GM18858 (cell line): ENCODE measurements around the gene KCNJ5.

Source experiments
- ATAC-seq: cut with Tn5 transposase; IDR thresholded peaks from one replicate; pipeline ENCODE4 v1.9.1; 2021; ENCODE audit not compliant: unreplicated experiment

The KCNJ5 gene

DNA sequence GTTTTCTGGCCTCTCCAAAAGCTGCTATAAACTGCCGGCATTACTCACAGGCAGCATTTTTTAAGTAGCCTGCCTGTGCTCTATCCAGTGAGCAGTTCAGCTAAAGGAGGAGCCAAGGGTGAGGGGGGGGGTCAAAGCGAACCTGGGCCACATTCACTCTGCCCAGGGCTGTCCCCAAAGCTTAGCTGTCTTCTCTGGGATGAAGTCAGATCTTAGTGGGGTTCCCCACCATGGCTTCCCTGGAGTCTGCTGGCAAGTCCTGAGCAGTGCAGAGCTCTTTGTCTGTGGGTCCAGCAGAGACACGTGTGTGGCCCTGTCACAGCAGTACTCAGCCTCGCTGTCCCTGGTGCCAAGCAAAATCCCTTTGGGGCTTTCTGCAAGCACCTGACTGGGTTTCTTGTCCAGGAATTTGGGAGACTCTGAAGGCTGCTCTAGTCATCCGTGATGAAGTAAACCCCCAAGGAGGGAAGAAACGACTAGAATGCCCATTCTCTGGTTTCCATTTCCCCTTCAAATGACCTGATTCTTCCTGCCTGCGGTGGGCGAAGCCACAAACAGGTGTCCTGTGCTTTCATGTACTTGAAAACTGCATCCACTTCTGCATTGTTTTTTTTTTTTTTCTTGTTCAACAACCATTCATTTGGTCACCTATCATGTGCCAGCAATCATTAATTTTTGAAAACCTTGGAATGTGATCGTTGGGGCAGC is 2.6 kb downstream of the KCNJ5 start:
- ATAC-seq = peak; percentile 41

GRCh38 chr11:128894286-128894681 is 3.1 kb downstream of the KCNJ5 start:
- no peak for ATAC-seq

GRCh38 chr11:128894685-128895084 is 3.5 kb downstream of the KCNJ5 start:
- ATAC-seq = no peak

DNA sequence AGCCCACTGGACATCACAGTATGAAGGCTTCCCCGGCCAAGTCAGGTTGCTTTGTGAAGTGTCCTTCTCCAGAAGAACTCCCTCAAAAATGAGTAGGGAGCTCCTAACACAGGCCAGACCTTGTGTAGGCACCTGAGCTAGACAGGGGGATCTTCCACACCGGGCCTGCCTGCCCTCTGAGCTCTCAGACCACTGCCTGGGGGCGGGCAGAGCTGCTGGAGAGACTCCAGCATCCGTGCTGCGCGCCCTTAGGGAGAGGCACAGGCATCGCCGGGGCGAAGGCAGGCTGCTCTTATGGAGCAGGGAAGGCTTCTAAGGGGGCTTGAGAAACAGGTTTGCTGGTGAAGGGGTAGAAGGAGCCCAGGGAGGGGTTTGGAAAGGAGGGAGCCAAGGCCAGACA is 4.4 kb downstream of the KCNJ5 start:
- no peak for ATAC-seq

- no peak for ATAC-seq
Measured at GRCh38 chr11:128896356-128896755, 5.2 kb downstream of the KCNJ5 start.

DNA sequence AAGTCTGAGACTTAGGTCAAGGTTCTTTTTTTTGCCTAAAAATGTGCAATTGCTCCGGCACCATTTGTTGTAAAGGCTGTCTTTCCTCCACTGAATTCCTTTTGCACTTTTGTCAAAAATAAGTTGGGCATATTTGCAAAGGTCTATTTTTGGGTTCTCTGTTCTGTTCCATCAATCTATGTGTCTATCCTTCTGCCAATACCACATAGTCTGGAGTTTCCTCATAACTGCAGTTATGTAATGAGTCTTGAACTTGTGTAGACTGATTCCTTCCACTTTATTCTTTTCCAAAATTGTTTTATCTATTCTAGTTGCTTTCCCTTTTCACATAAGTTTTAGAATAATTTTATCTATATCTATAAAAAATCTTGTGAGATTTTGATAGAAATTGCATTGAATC is 6.7 kb downstream of the KCNJ5 start:
- no peak for ATAC-seq

DNA sequence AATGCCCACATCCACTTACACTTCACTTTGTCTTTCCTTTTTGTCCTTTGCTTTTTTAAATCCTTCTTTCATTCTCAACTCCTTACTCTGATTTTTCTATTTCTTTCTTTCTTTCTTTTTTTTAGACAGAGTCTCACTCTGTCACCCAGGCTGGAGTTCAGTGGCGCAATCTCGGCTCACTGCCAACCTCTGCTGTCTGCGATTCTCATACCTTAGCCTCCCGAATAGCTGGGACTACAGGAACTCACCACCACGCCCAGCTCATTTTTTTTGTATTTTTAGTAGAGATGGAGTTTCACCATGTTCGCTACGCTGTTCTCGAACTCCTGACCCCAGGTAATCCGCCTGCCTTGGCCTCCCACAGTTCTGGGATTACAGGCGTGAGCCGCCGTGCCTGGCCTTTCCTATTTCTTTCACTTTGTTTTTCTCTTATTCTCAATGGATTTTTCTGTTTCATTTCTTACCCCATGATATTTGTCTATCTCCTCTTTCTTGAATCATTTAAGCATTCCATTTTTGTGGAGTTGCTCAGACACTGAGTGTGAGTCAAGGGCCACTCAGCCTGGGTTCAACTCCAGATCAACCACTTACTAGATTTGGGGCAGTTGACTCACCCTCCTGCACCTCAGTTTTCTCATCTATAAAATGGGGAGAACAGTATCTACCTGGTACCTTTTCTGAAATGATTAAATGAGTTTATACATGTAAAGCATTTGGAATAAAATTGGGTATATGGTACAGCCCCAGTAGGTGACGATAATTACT is 7.6 kb downstream of the KCNJ5 start:
- no peak for ATAC-seq

DNA sequence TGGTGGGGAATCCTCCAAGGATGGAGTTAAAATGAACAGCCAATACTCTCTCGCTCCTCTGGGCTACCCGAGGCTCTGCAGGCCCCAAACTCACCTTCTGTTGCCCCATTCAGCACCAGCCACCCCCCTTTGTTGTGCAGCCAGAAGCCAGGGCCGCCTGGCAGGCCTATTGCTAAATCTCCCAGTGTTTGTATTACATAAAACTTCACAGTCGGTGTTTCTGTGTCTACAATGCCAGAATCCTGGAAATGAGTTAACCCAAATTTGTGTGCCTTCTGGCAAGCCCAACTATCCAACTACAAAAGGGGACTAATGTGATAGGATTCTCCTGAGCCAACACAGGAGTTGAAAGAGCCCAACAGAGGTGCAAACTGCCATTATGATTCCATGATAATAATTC is 9.3 kb downstream of the KCNJ5 start:
- ATAC-seq = no peak

DNA sequence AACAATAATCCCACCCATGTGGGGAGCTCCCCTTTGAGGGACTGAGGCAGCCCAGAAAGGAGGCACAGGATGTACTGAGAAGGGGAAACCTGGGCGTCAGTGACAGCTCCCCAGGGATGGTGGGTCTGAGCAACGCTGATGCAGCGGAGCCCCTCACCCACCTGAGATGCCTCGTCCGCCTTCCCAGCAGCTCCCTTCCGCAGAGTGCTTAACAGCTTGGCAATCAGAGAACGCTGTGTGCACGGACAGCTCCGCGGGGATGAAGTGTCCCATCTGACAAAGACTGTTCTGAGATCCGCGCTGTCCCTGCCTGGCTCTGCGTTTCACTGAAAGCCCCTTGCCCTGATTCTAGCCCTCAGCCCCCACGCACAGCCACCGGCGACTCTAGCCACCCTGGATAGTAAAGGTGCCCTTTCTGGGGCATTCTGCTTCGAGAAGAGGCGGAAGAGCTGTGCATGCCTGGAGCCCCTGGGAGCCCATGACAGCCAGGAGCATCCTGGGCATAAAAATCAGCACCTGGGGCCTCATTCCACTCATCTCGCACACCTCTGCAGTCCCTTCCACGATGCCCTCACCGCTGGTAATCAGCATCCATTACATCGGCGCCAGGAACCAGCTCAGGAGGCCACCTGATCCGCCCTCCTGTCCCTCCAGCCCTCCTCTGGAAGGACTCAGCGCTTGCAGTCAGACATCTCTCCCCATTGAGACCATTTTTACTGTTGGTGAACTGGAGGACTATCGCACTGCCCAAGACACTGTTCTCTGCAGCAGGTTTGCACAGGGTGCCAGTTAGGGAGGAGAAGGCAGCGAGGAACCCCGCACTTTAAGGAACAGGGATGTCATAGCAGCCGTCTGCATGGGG is 10.7 kb downstream of the KCNJ5 start:
- no peak for ATAC-seq

- no peak for ATAC-seq
Measured at GRCh38 chr11:128902515-128903066, 11.4 kb downstream of the KCNJ5 start.

DNA sequence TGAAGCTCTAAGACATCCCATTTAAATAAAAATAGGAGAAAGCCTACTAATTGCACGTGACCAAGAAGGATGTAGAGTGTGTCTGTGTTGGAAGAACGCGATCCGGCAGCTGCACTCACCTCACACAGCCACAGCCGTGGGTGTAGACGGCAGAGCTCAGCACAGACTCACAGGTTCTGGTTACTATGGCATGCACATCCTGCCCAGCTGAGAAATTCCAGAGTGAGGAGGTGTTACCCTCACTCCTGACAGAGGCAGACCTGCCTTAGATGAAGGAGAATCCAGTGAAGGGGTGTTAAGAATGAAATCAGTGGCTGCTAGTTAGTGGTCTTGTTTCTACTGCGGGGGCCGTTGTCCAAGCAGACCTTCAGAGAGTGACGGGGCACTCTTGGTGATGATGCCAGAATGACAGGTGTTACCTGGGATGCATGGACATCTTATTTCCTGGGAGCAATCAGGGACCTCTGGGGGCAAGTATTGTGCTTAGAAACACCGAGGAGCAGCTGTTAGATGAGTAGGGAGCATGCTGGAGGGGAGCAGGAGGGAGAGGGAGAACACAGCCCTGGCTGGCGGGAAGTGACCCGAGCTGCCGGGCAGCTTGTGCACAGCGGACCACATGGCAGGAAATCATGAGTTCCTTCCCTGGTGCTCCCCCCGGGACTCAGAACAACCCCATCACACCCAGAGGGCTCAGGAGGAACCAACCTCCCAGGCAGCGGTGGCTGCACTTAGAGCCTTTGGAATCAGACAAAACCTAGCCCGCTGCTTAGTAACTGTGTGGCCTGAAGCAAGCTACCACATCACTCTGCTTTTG is 12.3 kb downstream of the KCNJ5 start:
- ATAC-seq = no peak

DNA sequence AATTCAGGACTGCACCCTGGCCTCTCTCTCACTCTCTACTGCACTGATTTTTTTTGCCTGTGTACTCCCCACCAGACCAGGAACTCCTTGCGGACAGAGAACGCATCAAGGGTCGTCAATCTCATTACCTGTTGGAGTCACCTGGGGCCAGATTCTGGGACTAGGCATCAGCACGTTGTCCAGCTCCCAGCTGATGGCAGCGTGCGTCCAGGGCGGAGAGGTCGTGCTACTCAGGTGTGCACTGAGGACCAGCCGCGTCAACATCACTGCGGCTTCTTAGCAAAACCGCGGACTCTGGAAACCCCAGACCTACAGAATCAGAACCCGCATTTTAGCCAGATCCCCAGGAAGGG is 13.1 kb downstream of the KCNJ5 start:
- no peak for ATAC-seq

DNA sequence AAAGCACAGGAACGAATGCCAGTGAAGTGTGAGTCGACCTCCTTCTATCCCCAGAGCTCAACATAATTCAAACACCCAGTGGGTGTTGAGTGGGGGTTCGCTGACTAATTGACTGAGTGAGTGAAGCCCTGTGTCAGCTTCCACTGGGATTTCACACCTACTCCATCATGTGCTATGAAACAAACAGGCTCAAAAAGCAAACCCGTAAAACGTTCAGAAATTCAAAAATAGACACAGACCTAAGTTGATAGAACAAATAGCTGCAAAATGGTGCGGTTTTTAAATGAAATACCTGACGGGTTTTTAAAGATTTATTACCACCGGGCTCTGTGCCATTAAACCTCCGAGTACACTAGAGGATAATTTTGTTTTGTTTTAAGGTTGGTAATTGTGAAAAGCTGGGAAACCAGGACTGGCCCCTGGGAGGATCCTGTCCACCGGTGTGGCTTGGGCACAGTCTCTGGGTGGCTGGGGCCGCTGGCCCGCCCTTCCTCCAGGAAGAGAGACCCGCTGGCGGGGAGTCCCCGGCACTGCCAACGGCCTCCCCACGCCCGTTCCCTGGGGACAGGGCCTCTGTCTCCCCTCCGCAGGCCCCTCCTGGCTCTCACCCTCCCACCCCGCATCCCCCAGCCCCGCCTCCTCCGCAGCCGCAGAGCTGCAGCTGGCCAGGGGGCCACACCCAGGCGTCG is 13.6 kb downstream of the KCNJ5 start:
- peak; percentile 40 for ATAC-seq

- no peak for ATAC-seq
Measured at GRCh38 chr11:128905345-128906184, 14.4 kb downstream of the KCNJ5 start.

DNA sequence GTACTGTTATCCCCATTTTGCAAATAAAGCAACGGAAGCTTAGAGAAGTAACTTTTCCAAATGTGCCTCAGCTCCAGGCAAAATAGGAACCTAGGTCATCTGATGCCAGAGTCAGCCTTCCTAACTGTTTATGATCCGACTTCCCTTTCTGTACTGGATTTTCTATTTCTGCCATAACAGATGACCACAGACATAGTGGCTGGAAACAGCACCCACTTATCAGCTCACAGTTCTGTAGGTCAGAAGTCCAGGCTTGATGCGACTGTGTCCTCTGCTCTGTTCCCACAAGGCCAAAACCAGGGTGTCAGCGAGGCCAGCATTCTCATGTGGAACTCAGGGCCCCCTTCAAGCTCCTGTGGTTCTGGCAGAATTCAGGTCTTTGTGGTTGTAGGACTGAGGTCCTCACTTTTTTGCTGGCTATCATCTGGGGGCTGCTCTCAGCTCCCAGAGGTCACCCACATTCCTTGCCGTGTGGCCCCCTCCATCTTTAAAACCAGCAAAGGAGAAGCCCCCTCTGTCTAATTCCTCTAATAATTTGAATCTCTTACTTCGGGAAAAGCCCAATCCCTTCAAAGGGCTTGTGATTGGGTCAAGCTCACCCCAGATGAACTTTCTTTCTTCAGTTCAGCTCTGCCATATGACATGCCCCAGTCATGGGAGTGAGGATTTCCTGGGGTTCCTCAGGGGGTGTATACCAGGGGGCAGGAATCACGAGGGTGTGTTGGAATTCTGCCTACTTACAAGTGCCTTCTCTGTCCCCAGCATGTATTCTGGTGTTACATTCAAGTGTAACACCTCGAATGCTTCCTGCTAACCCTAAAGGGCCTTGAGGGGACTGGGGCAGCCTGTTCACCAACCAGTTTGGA is 15.3 kb downstream of the KCNJ5 start:
- ATAC-seq = no peak

- no peak for ATAC-seq
Measured at GRCh38 chr11:128907585-128907984, 16.4 kb downstream of the KCNJ5 start.

DNA sequence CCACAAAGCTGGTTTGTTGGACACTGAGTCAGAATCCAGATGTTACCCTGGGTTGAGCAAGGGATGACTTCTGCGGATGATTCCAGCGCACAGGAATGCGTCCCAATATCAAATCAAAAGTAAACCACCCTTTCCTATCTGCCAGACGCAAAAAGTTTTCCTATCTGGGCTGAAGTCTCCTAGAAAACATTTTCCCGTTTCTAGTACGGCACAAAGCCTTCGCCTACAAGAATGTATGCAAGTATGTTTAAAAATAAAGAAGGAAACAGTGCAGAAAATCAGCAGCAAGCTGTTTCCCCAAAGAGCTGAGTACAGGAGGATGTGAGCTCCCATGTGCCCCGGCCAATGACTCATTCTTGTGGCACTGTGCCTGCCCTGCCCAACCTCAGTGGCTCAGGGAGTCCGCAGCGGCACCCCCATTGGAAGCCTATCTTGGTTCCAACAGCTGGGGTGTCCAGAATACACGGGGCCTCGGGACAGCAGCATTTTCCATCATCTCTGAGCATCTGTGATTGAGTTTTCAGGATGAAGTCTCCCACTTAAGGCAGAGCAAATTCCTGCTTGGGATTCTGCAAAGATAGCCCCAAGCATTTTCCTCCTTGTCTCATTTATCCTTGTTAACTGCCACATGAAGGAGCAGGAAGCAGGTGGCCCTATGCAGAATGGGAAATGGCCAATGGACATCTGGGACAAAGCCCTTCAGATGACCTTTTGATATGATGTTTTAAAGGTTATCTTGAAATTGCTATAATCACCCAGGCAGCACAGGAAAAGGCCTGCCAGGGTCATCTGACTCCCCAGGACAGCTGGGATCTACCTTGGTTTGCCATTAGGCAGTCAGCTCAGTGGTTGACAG is 17.5 kb downstream of the KCNJ5 start:
- ATAC-seq = no peak
